ENCODE measurements around the gene BMPR2.
"Not testable (repeated sequence)": the region's sequence is repeated elsewhere in the genome, so short reads cannot be mapped to it uniquely, and the experiment has no call there.

- TF ChIP-seq CTCF, POLR2A (IDR thresholded peaks at IDR 0.05): not testable (repeated sequence)
These were observed 199.1 kb downstream of the BMPR2 start for GRCh38 chr2:202575194-202575593.

Measured in lower leg skin (tissue), 3 donors.